WTC11 (cell line): ENCODE measurements around the gene CD72. TPM values are rescaled to one million over a fixed set of nuclear protein-coding genes. Genes with fewer than 3 reads are reported as not detected.

Source experiments
- ATAC-seq: fragments of 200-7000 bp; cut with Tn5 transposase; 2 replicates; pipeline ENCODE4 v1.10.0; 2021; ENCODE audit warnings: mild to moderate bottlenecking, moderate library complexity
- CTCF ChIA-PET: fragments of 300-600 bp; sonication (Branson Sonifier 250); formaldehyde crosslinking; loops from one replicate; lab custom pipeline; 2021; ENCODE audit warnings: antibody characterized with exemption; lab: Charles Lee
- POLR2A ChIA-PET: fragments of 350-600 bp; sonication (Branson Sonifier 250); formaldehyde crosslinking; loops from one replicate; lab custom pipeline; 2021; ENCODE audit warnings: antibody characterized with exemption; lab: Charles Lee
- DNase-seq: peaks from one replicate; pipeline ENCODE4 v3.0.0; 2021; ENCODE audit warnings: low spot score
- H3K27ac Mint-ChIP-seq: 2 replicates; pipeline ENCODE4 v1.8.0; 2021; ENCODE audit warnings: mixed read lengths
- H3K27me3 Mint-ChIP-seq: 2 replicates; pipeline ENCODE4 v1.8.0; 2021; ENCODE audit warnings: low read depth, mild to moderate bottlenecking, moderate library complexity, mixed read lengths
- H3K36me3 Mint-ChIP-seq: 2 replicates; pipeline ENCODE4 v1.8.0; 2021; ENCODE audit warnings: mixed read lengths
- H3K4me1 Mint-ChIP-seq: 2 replicates; pipeline ENCODE4 v1.8.0; 2022; ENCODE audit warnings: mixed read lengths
- H3K4me3 Mint-ChIP-seq: 2 replicates; pipeline ENCODE4 v1.8.0; 2021; ENCODE audit warnings: mild to moderate bottlenecking, moderate library complexity, mixed read lengths
- H3K9me3 Mint-ChIP-seq: 2 replicates; pipeline ENCODE4 v1.8.0; 2021; ENCODE audit warnings: mixed read lengths
- CREB1 ChIP-seq: sonication (generic); formaldehyde crosslinking; IDR thresholded peaks from 2 replicates; pipeline ENCODE4 v1.8.0; 2023; ENCODE audit warnings: mild to moderate bottlenecking, missing genetic modification reagents
- E2F5 ChIP-seq: sonication (generic); formaldehyde crosslinking; IDR thresholded peaks from 2 replicates; pipeline ENCODE4 v1.8.1; 2022; ENCODE audit warnings: mild to moderate bottlenecking, moderate library complexity, missing genetic modification reagents
- FOXP1 ChIP-seq: sonication (generic); formaldehyde crosslinking; IDR thresholded peaks from 2 replicates; pipeline ENCODE4 v1.8.0; 2022; ENCODE audit warnings: missing genetic modification reagents, mild to moderate bottlenecking, moderate library complexity, borderline replicate concordance
- GABPB1 ChIP-seq: sonication (generic); formaldehyde crosslinking; IDR thresholded peaks from 2 replicates; pipeline ENCODE4 v1.8.1; 2023; ENCODE audit warnings: mild to moderate bottlenecking, missing genetic modification reagents
- JUN ChIP-seq: sonication (generic); formaldehyde crosslinking; IDR thresholded peaks from 2 replicates; pipeline ENCODE4 v1.8.0; 2023; ENCODE audit warnings: mild to moderate bottlenecking, missing genetic modification reagents
- KAT7 ChIP-seq: sonication (generic); formaldehyde crosslinking; IDR thresholded peaks from 2 replicates; pipeline ENCODE4 v1.8.1; 2023; ENCODE audit warnings: missing genetic modification reagents, mild to moderate bottlenecking, borderline replicate concordance
- NR1H2 ChIP-seq: sonication (generic); formaldehyde crosslinking; IDR thresholded peaks from 2 replicates; pipeline ENCODE4 v1.9.0; 2021; ENCODE audit warnings: mild to moderate bottlenecking, moderate library complexity, missing genetic modification reagents
- PRRX2 ChIP-seq: fragments of 250-450 bp; sonication (Bioruptor Pico); IDR thresholded peaks from 2 replicates; pipeline ENCODE4 v1.8.0; 2021; ENCODE audit warnings: mild to moderate bottlenecking
- SP1 ChIP-seq: sonication (generic); formaldehyde crosslinking; conservative IDR thresholded peaks from 2 replicates; pipeline ENCODE4 v1.8.1; 2022; ENCODE audit warnings: missing genetic modification reagents
- STAT6 ChIP-seq: sonication (generic); formaldehyde crosslinking; conservative IDR thresholded peaks from 2 replicates; pipeline ENCODE4 v1.8.1; 2023; ENCODE audit warnings: mild to moderate bottlenecking, low read depth, missing genetic modification reagents, moderate library complexity
- USF2 ChIP-seq: sonication (generic); formaldehyde crosslinking; IDR thresholded peaks from 2 replicates; pipeline ENCODE4 v1.8.1; 2023; ENCODE audit warnings: mild to moderate bottlenecking, missing genetic modification reagents, moderate library complexity
- total RNA-seq: library from RNA; stranded (reverse); gene quantifications from 3 replicates; pipeline ENCODE4 v1.2.3, GENCODE V29; 2021
- TF ChIP-seq, protein P1 (sequence below): sonication (generic); formaldehyde crosslinking; IDR thresholded peaks from 2 replicates; pipeline ENCODE4 v1.8.0; 2023; ENCODE audit warnings: missing genetic modification reagents, mild to moderate bottlenecking, borderline replicate concordance
- TF ChIP-seq, protein P2 (sequence below): fragments of 250-450 bp; sonication (Bioruptor Pico); IDR thresholded peaks from 2 replicates; pipeline ENCODE4 v2.1.2; 2022; ENCODE audit warnings: mild to moderate bottlenecking, moderate library complexity
- TF ChIP-seq, protein P3 (sequence below): sonication (generic); formaldehyde crosslinking; IDR thresholded peaks from 2 replicates; pipeline ENCODE4 v1.8.1; 2022; ENCODE audit warnings: missing genetic modification reagents, borderline replicate concordance

The CD72 gene
- total RNA-seq, 1 experiment from 2014 or later: 2.9 TPM

DNA sequence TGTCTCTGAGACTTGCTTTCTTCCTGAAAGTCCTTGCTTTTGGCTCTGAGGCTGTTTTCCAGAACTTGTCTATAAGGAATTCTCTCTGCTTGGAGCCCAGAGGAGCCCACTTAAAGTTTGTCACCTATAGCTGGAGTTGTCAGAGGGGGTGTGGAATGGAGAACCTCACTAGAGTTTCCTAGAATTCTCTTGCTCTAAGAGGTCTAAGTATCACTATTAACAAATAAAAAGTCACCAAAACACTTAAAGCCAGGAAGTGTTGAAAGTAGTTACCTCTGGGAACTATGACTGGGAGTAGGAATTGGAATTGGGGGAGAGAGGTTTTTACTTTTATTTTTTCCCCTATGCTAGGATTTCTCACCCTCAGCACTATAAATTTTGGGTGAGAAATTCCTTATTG lies 17.5 kb upstream of the CD72 start (continued):
- TF ChIP-seq, protein P1, sequence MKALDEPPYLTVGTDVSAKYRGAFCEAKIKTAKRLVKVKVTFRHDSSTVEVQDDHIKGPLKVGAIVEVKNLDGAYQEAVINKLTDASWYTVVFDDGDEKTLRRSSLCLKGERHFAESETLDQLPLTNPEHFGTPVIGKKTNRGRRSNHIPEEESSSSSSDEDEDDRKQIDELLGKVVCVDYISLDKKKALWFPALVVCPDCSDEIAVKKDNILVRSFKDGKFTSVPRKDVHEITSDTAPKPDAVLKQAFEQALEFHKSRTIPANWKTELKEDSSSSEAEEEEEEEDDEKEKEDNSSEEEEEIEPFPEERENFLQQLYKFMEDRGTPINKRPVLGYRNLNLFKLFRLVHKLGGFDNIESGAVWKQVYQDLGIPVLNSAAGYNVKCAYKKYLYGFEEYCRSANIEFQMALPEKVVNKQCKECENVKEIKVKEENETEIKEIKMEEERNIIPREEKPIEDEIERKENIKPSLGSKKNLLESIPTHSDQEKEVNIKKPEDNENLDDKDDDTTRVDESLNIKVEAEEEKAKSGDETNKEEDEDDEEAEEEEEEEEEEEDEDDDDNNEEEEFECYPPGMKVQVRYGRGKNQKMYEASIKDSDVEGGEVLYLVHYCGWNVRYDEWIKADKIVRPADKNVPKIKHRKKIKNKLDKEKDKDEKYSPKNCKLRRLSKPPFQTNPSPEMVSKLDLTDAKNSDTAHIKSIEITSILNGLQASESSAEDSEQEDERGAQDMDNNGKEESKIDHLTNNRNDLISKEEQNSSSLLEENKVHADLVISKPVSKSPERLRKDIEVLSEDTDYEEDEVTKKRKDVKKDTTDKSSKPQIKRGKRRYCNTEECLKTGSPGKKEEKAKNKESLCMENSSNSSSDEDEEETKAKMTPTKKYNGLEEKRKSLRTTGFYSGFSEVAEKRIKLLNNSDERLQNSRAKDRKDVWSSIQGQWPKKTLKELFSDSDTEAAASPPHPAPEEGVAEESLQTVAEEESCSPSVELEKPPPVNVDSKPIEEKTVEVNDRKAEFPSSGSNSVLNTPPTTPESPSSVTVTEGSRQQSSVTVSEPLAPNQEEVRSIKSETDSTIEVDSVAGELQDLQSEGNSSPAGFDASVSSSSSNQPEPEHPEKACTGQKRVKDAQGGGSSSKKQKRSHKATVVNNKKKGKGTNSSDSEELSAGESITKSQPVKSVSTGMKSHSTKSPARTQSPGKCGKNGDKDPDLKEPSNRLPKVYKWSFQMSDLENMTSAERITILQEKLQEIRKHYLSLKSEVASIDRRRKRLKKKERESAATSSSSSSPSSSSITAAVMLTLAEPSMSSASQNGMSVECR (CRISPR knock-in tag): no peak
- TF ChIP-seq NR1H2 (CRISPR knock-in tag): no peak
- TF ChIP-seq GABPB1 (CRISPR knock-in tag): no peak
- no peak for TF ChIP-seq CREB1

DNA sequence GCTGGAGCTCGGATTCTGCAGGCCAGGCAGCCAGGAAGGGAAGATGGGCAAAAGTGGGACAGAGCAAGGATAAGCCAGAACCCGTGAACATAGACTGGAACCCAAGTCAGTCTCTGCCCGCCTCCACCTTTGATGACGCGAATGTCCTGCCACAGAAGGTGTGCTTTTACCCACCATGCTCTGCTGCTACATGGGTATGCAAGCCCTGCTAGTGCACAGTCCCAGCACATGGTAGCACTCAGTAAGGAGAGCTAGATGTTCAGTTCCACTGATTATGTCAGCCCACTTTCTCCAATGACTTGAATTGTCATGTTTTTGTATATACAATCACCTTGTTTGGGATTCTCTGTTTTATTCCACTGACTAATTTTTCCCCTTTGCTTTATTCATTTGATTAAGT lies 11.4 kb upstream of the CD72 start:
- no peaks in the 10 kb centered on the region for H3K9me3 Mint-ChIP-seq
- TF ChIP-seq KAT7 (CRISPR knock-in tag) (no peak), JUN (no peak), FOXP1 (CRISPR knock-in tag) (no peak), E2F5 (no peak), USF2 (CRISPR knock-in tag) (no peak), STAT6 (CRISPR knock-in tag) (no peak), SP1 (CRISPR knock-in tag) (no peak), PRRX2 (CRISPR knock-in tag) (no peak)
- TF ChIP-seq, protein P2, sequence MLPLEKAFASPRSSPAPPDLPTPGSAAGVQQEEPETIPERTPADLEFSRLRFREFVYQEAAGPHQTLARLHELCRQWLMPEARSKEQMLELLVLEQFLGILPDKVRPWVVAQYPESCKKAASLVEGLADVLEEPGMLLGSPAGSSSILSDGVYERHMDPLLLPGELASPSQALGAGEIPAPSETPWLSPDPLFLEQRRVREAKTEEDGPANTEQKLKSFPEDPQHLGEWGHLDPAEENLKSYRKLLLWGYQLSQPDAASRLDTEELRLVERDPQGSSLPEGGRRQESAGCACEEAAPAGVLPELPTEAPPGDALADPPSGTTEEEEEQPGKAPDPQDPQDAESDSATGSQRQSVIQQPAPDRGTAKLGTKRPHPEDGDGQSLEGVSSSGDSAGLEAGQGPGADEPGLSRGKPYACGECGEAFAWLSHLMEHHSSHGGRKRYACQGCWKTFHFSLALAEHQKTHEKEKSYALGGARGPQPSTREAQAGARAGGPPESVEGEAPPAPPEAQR (CRISPR knock-in tag): no peak
- TF ChIP-seq, protein P3, sequence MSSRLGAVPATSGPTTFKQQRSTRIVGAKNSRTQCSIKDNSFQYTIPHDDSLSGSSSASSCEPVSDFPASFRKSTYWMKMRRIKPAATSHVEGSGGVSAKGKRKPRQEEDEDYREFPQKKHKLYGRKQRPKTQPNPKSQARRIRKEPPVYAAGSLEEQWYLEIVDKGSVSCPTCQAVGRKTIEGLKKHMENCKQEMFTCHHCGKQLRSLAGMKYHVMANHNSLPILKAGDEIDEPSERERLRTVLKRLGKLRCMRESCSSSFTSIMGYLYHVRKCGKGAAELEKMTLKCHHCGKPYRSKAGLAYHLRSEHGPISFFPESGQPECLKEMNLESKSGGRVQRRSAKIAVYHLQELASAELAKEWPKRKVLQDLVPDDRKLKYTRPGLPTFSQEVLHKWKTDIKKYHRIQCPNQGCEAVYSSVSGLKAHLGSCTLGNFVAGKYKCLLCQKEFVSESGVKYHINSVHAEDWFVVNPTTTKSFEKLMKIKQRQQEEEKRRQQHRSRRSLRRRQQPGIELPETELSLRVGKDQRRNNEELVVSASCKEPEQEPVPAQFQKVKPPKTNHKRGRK (CRISPR knock-in tag): no peak
- TF ChIP-seq, protein P1 (CRISPR knock-in tag): no peak
- POLR2A ChIA-PET: no interaction called here
- CTCF ChIA-PET: interaction anchor here (1.3 to 5.3 kb wide), 6 partner anchors 13 to 30 kb away, joined by 3 to 17 read pairs (median 8); no protein-coding TSS in a partner anchor
- H3K27me3 Mint-ChIP-seq: peaks cover 4% of the 10 kb centered on the region
- no peak overlapping the region for H3K27ac Mint-ChIP-seq
- no peaks in the 10 kb centered on the region for H3K4me1 Mint-ChIP-seq
- DNase-seq (no peak), ATAC-seq (no peak)
- no peak overlapping the region for H3K4me3 Mint-ChIP-seq
- no peaks in the 10 kb centered on the region for H3K36me3 Mint-ChIP-seq
